Colonic mucosa (tissue), 4 donors: ENCODE measurements around the gene CCDC148. TPM values are rescaled to one million over a fixed set of nuclear protein-coding genes. Genes with fewer than 3 reads are reported as not detected.

Experiments
- DNase-seq: peaks from one replicate; pipeline ENCODE4 v3.0.0-alpha.2; 2020
- H3K27ac ChIP-seq: fragments of 200-600 bp; one replicate; pipeline ENCODE4 v1.8.0; 2021
- H3K27me3 ChIP-seq: fragments of 200-600 bp; one replicate; pipeline ENCODE4 v1.8.0; 2021
- H3K36me3 ChIP-seq: fragments of 200-600 bp; one replicate; pipeline ENCODE4 v1.8.0; 2021
- H3K4me1 ChIP-seq: fragments of 200-600 bp; one replicate; pipeline ENCODE4 v1.8.0; 2021; ENCODE audit warnings: mild to moderate bottlenecking
- H3K4me3 ChIP-seq: fragments of 200-600 bp; one replicate; pipeline ENCODE4 v1.8.0; 2021
- H3K9ac ChIP-seq, 2 donors: one replicate each; pipeline ENCODE4 v1.7.0; 2013; ENCODE audit warnings: control low read depth in 2 of 2, low read depth in 2 of 2, low read length in 2 of 2
- H3K9me3 ChIP-seq: fragments of 200-600 bp; one replicate; pipeline ENCODE4 v1.8.0; 2021
- intact Hi-C: fragments of 100-400 bp; cut with DNase I; formaldehyde crosslinking; loops from one replicate; pipeline ENCODE4 v1.14.1; 2022
- total RNA-seq, 2 donors: library from RNA; stranded (reverse); fragmentation: NEBNext Ultra II Directional in 1 of 2; extraction: Animal tissue kit (Norgen Biotek cat#: 25700) in 1 of 2; gene quantifications; one replicate each; pipeline ENCODE4 v1.2.1, GENCODE V29; 2021
- TF ChIP-seq, protein P1 (sequence below): fragments of 200-600 bp; IDR thresholded peaks from one replicate; pipeline ENCODE4 v1.8.0; 2022; ENCODE audit warnings: antibody characterized with exemption, mild to moderate bottlenecking
- donor health status: healthy.
- donor health status: DM: no; HTN: no; CAD: no.
- donor health status: DM: no; HTN: no; CAD: no.

The CCDC148 gene
- total RNA-seq, 2 donors from 2014 or later = 0.13 to 0.49 TPM

DNA sequence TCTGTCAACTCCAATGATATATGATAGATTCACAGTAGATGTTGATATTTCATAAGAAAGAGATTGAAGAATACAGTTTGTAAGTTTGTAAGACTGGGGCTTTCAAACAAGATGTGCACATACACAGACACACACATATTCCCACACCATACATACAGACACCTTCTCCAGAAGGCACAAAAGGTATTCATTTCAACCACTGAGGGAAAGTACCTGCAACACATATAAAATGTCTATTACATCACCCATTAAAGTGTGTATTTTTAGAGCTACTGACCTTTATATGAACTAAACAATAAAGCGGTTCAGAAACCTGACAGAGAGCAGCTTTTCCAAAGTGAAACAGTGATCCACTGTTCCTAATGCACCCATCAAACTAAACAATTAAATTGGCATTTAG is 53.3 kb downstream of the CCDC148 start:
- Histone ChIP-seq H3K27me3 (no peaks in the 10 kb centered on the region), H3K27ac (no peak overlapping the region), H3K36me3 (no peaks in the 10 kb centered on the region), H3K9ac (no peak overlapping the region), H3K9me3 (no peaks in the 10 kb centered on the region), H3K4me1 (no peaks in the 10 kb centered on the region), H3K4me3 (no peak overlapping the region)
- intact Hi-C loops = no loop called here
- DNase-seq = no peak
- TF ChIP-seq, protein P1, sequence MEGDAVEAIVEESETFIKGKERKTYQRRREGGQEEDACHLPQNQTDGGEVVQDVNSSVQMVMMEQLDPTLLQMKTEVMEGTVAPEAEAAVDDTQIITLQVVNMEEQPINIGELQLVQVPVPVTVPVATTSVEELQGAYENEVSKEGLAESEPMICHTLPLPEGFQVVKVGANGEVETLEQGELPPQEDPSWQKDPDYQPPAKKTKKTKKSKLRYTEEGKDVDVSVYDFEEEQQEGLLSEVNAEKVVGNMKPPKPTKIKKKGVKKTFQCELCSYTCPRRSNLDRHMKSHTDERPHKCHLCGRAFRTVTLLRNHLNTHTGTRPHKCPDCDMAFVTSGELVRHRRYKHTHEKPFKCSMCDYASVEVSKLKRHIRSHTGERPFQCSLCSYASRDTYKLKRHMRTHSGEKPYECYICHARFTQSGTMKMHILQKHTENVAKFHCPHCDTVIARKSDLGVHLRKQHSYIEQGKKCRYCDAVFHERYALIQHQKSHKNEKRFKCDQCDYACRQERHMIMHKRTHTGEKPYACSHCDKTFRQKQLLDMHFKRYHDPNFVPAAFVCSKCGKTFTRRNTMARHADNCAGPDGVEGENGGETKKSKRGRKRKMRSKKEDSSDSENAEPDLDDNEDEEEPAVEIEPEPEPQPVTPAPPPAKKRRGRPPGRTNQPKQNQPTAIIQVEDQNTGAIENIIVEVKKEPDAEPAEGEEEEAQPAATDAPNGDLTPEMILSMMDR = no peak

DNA sequence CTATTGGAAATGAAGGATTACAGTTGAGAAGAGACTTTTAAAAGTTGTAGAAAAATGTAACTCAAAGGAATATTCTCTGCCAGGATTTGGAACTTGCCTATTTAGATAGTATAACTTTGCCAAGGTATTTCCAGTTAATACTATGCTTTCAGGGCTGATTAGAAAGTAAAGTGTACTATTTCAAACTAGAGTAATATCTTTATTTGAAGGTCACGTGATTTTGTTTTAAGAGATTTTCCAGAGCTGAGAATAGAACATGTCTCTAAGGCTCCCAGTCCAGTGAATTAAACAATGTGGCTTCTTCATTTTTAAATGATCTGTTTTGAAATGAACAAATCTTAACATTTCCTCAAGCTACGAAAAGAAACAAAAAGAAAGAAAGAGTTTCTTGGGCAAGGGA is 53.9 kb downstream of the CCDC148 start:
- H3K4me1 ChIP-seq = no peaks in the 10 kb centered on the region
- TF ChIP-seq, protein P1 = no peak
- H3K27ac ChIP-seq = no peak overlapping the region
- H3K9ac ChIP-seq = no peak overlapping the region
- H3K4me3 ChIP-seq = no peak overlapping the region
- H3K9me3 ChIP-seq = no peaks in the 10 kb centered on the region
- H3K36me3 ChIP-seq = no peaks in the 10 kb centered on the region
- no peaks in the 10 kb centered on the region for H3K27me3 ChIP-seq
- intact Hi-C loops = no loop called here
- no peak for DNase-seq

DNA sequence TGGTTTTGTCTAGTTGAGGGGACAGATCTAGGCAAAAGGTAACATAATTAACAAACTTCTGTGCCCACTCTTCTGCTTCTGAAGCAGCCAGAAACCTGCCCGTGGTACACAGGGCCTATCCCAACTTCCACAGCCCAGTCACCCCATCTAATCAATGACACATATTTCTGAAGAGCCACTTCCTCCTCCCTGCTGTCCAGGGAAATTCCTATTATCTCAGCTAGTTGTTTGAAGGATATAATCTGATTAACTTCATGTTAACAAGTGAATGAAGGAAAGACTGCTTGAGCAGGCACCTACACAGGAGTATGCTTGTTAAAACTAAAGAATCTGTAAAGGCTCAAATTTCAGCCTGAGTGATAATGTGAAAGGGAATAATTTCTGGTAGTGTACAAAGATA is 61.4 kb downstream of the CCDC148 start:
- TF ChIP-seq, protein P1 = no peak

DNA sequence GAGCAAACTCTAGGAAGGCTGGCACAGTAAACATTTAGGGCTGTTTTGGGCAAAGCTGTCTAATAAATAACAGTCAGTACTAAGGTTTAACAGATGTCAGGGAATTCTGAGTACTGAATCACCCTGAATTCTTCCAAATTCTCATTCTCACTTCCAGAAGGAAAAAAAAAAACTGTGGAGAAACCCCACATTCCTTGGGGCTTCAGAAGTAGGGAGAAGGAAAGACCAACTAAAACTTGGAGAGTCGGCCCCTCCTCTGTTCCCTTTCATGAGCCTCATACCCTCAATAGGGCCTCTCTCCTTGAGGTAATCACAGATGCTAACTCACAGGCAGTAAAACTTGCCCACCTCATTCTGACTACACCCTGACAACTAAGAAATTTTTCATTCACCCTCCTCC is 62.1 kb downstream of the CCDC148 start:
- H3K36me3 ChIP-seq = no peaks in the 10 kb centered on the region
- H3K27ac ChIP-seq = no peak overlapping the region
- H3K9me3 ChIP-seq = no peaks in the 10 kb centered on the region
- no peaks in the 10 kb centered on the region for H3K4me1 ChIP-seq
- DNase-seq = no peak
- TF ChIP-seq, protein P1 = no peak
- H3K9ac ChIP-seq = no peak overlapping the region
- intact Hi-C loops = no loop called here
- H3K27me3 ChIP-seq = no peaks in the 10 kb centered on the region
- H3K4me3 ChIP-seq = no peak overlapping the region

More for the DNA sequence above, 61.4 kb downstream of the CCDC148 start:
- H3K36me3 ChIP-seq = no peaks in the 10 kb centered on the region
- no peak overlapping the region for H3K4me3 ChIP-seq
- no peaks in the 10 kb centered on the region for H3K4me1 ChIP-seq
- no peaks in the 10 kb centered on the region for H3K27me3 ChIP-seq
- no peak overlapping the region for H3K9ac ChIP-seq
- no peak overlapping the region for H3K27ac ChIP-seq
- H3K9me3 ChIP-seq = no peaks in the 10 kb centered on the region
- no peak for DNase-seq
- intact Hi-C loops = no loop called here

DNA sequence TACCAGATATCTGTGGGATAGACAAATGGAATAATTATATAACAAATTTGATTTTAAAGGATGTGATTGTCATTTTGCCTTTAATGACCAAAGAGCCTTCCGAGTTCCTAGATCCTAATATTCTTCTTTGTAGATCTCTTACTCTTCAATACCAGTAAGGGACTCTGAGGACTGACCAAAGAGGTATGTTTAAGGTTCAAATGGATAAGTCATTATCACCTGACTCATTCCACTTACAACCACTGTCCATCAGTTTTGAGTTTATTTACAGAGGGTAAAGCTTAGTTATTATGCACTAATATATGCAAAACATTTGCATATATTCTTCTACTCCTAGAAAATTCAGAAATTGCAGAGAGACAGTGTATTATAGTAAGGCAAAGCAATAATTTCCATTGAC is 62.7 kb downstream of the CCDC148 start:
- H3K4me1 ChIP-seq = no peaks in the 10 kb centered on the region
- H3K27me3 ChIP-seq = no peaks in the 10 kb centered on the region
- H3K9me3 ChIP-seq = no peaks in the 10 kb centered on the region
- no peak overlapping the region for H3K9ac ChIP-seq
- no peak for DNase-seq
- TF ChIP-seq, protein P1 = no peak
- no peaks in the 10 kb centered on the region for H3K36me3 ChIP-seq
- no peak overlapping the region for H3K4me3 ChIP-seq
- intact Hi-C loops = no loop called here
- no peak overlapping the region for H3K27ac ChIP-seq

DNA sequence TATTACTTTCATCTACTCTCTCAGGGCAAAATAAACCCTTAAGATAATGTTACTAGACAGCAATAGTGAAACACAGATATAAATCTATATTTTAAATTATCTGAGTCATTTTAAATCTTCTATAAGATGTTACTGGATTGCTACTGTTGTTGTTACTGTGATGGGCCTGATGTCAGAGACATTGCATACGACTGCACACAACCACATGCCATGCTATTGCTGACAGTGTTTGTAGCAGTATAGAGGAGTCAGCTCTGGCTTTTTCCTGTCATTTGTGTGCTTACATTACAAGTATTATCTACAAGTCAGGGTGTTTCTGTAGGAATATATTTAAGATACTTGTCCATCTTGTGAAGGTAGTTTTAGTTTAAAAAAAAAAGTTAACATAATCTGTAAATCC is 63.9 kb downstream of the CCDC148 start:
- H3K36me3 ChIP-seq = no peaks in the 10 kb centered on the region

More for the DNA sequence above, 63.9 kb downstream of the CCDC148 start:
- H3K27me3 ChIP-seq = no peaks in the 10 kb centered on the region
- H3K4me3 ChIP-seq = no peak overlapping the region
- H3K9ac ChIP-seq = no peak overlapping the region
- H3K27ac ChIP-seq = no peak overlapping the region
- H3K4me1 ChIP-seq = no peaks in the 10 kb centered on the region
- intact Hi-C loops = no loop called here
- no peak for DNase-seq
- TF ChIP-seq, protein P1 = no peak
- H3K9me3 ChIP-seq = no peaks in the 10 kb centered on the region
